Mesothelial cell of epicardium (in vitro differentiated cells): ENCODE measurements around the gene SLC25A1. TPM values are rescaled to one million over a fixed set of nuclear protein-coding genes. Genes with fewer than 3 reads are reported as not detected.

Source experiments
- DNase-seq, 2 experiments: peaks; one replicate each; pipeline ENCODE4 v3.0.0; 2021; ENCODE audit warnings: low spot score in 2 of 2; ENCODE audit not compliant: unreplicated experiment in 2 of 2
- H3K27ac Mint-ChIP-seq: 2 replicates; pipeline ENCODE4 v1.8.0; 2021; ENCODE audit warnings: mixed read lengths
- H3K27me3 Mint-ChIP-seq: 2 replicates; pipeline ENCODE4 v1.8.0; 2021; ENCODE audit warnings: low read depth, mixed read lengths
- H3K36me3 Mint-ChIP-seq: 2 replicates; pipeline ENCODE4 v1.8.0; 2021; ENCODE audit warnings: mixed read lengths
- H3K4me1 Mint-ChIP-seq: 2 replicates; pipeline ENCODE4 v1.8.0; 2021; ENCODE audit warnings: mixed read lengths
- H3K4me3 Mint-ChIP-seq: 2 replicates; pipeline ENCODE4 v1.8.0; 2021; ENCODE audit warnings: mild to moderate bottlenecking, moderate library complexity, mixed read lengths
- H3K9me3 Mint-ChIP-seq: 2 replicates; pipeline ENCODE4 v1.8.0; 2021; ENCODE audit warnings: mixed read lengths
- total RNA-seq: library from RNA; stranded (reverse); gene quantifications from 3 replicates; pipeline ENCODE4 v1.2.1, GENCODE V29; 2021
- TF ChIP-seq, protein P1 (sequence below): fragments of 200-600 bp; sonication (generic); IDR thresholded peaks from one replicate; pipeline ENCODE4 v1.5.0; 2021; ENCODE audit warnings: antibody characterized with exemption; ENCODE audit not compliant: unreplicated experiment

Gene SLC25A1
- total RNA-seq, 1 donor from 2014 or later, result 73.6 TPM

DNA sequence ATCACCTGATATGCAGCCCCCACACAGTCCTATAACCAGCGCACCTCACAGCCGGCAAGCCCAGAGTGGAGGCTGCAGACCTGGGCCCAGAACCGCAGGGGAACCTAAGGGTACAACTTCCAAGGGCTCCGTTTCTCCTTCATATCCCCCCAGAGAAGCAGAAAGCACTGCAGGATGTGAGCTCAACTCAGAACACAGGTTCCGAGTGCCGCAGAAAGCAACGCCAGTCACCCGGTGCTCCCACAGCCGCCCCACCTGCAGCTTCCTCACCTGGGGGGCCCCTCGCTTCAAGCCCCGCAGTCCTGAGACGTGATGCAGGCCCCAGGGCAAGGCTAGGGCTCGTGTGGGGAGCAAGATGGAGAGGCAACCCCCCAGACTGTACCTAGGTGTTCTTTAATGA, 45.0 kb downstream of the SLC25A1 start:
- Mint-ChIP-seq H3K36me3 (peaks cover 41% of the 10 kb centered on the region), H3K27ac (no peak overlapping the region), H3K4me1 (no peaks in the 10 kb centered on the region), H3K9me3 (no peaks in the 10 kb centered on the region), H3K27me3 (no peaks in the 10 kb centered on the region), H3K4me3 (no peak overlapping the region)
- TF ChIP-seq, protein P1, sequence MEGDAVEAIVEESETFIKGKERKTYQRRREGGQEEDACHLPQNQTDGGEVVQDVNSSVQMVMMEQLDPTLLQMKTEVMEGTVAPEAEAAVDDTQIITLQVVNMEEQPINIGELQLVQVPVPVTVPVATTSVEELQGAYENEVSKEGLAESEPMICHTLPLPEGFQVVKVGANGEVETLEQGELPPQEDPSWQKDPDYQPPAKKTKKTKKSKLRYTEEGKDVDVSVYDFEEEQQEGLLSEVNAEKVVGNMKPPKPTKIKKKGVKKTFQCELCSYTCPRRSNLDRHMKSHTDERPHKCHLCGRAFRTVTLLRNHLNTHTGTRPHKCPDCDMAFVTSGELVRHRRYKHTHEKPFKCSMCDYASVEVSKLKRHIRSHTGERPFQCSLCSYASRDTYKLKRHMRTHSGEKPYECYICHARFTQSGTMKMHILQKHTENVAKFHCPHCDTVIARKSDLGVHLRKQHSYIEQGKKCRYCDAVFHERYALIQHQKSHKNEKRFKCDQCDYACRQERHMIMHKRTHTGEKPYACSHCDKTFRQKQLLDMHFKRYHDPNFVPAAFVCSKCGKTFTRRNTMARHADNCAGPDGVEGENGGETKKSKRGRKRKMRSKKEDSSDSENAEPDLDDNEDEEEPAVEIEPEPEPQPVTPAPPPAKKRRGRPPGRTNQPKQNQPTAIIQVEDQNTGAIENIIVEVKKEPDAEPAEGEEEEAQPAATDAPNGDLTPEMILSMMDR, result no peak
- DNase-seq, result no peak

DNA sequence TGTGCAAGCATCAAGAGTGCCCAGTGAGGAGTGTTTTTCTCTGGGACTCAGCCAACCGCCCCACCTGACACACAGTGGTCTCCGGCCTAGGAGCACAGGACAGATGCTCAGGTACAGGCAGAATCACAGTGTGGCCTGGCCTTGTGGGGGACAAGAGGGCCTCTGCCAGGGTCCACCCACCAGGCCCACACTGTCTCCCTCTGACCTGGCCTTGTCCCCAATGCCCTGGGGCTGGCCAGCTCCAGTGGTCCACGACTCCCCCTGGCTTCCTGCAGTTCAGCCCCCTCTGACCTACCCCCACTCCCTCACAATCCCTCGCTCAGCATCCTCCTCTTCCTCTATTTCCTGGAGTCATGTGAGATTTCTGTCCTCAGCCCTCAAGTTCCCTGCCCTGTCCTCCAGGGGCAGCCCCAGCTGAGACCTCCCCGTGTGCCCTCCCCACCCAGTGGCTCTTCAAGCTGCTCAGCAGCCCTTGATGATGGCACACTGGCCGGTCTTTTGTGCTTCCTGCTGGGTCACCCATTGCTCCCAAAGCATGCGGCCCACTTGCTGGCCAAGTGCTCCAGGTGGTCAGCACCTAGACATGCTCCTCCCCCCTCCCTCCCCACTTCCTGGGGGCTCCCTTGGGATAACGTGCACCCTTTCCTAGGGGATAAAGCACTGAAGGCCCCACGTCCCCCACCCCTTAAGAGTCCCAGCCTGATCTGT, 45.7 kb downstream of the SLC25A1 start:
- DNase-seq, result no peak
- Mint-ChIP-seq H3K27me3 (no peaks in the 10 kb centered on the region), H3K27ac (no peak overlapping the region), H3K9me3 (no peaks in the 10 kb centered on the region), H3K36me3 (peaks cover 41% of the 10 kb centered on the region), H3K4me1 (no peaks in the 10 kb centered on the region), H3K4me3 (no peak overlapping the region)
- TF ChIP-seq, protein P1, result no peak

DNA sequence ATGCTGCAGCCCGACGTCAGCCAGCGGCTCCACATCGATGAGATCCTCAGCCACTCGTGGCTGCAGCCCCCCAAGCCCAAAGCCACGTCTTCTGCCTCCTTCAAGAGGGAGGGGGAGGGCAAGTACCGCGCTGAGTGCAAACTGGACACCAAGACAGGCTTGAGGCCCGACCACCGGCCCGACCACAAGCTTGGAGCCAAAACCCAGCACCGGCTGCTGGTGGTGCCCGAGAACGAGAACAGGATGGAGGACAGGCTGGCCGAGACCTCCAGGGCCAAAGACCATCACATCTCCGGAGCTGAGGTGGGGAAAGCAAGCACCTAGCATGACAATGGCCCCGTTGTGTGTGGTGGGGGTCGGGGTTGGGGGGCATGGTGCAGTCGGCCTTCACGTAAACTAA, 46.4 kb downstream of the SLC25A1 start:
- TF ChIP-seq, protein P1, result no peak
- H3K36me3 Mint-ChIP-seq, result peaks cover 39% of the 10 kb centered on the region
- H3K27ac Mint-ChIP-seq, result no peak overlapping the region
- no peak overlapping the region for H3K4me3 Mint-ChIP-seq
- DNase-seq, result no peak
- no peaks in the 10 kb centered on the region for H3K27me3 Mint-ChIP-seq
- H3K9me3 Mint-ChIP-seq, result no peaks in the 10 kb centered on the region
- no peaks in the 10 kb centered on the region for H3K4me1 Mint-ChIP-seq

DNA sequence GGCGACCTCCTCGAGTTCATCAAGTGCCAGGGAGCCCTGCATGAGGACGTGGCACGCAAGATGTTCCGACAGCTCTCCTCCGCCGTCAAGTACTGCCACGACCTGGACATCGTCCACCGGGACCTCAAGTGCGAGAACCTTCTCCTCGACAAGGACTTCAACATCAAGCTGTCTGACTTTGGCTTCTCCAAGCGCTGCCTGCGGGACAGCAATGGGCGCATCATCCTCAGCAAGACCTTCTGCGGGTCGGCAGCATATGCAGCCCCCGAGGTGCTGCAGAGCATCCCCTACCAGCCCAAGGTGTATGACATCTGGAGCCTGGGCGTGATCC, 46.9 kb downstream of the SLC25A1 start:
- H3K9me3 Mint-ChIP-seq, result no peaks in the 10 kb centered on the region
- H3K4me3 Mint-ChIP-seq, result no peak overlapping the region
- TF ChIP-seq, protein P1, result no peak
- DNase-seq, result no peak
- H3K27ac Mint-ChIP-seq, result no peak overlapping the region
- H3K27me3 Mint-ChIP-seq, result no peaks in the 10 kb centered on the region
- H3K4me1 Mint-ChIP-seq, result no peaks in the 10 kb centered on the region
- H3K36me3 Mint-ChIP-seq, result peaks cover 34% of the 10 kb centered on the region

DNA sequence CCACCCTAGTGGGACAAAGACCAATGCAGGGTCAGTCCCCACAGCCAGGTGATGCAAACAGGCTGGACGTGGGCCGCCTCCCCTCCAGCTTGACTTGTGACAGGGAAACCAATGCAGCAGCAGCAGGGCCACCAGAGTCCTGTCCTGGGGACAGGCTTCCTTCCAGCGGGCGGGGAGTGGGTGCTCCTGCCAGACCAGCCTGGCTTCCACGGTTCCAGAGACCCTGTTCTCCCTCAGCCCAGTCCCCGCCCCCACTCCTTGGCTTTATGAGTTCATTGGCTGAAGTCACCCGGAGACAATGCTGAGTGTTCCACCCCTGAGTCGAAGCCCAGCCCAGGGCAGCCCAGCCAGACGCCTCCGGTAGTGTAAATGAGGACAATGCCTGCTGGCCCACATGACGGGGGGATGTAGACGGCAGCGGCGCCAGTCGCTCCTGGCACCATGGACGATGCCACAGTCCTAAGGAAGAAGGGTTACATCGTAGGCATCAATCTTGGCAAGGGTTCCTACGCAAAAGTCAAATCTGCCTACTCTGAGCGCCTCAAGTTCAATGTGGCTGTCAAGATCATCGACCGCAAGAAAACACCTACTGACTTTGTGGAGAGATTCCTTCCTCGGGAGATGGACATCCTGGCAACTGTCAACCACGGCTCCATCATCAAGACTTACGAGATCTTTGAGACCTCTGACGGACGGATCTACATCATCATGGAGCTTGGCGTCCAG, 47.4 kb downstream of the SLC25A1 start, which contains the start of gene TSSK2:
Gene TSSK2, plus strand, starts transcription at position 350 of the 726 bp plus-strand sequence. Its CDS starts 92 bp downstream, at position 442.
- H3K27me3 Mint-ChIP-seq, result no peaks in the 10 kb centered on the region
- DNase-seq, result no peak
- no peak within 1 kb of the TSS for H3K27ac Mint-ChIP-seq
- H3K36me3 Mint-ChIP-seq, result peaks cover 29% of the 10 kb centered on the region
- no peak within 1 kb of the TSS for H3K4me3 Mint-ChIP-seq
- TF ChIP-seq, protein P1, result no peak
- no peaks in the 10 kb centered on the region for H3K4me1 Mint-ChIP-seq
- H3K9me3 Mint-ChIP-seq, result no peaks in the 10 kb centered on the region
